Adrenal gland (tissue), 5 donors: Measurements from ENCODE around the gene CNGB1.

Source experiments
- CTCF ChIP-seq, 6 experiments: fragments of 450-650 bp in 4 of 6; fragments of 200-600 bp in 2 of 6; sonication (generic) in 1 of 6; IDR thresholded peaks; 1 replicate in 5 of 6; 2 replicates in 1 of 6; pipeline versions ENCODE4 v1.5.1 to v1.8.0; 2016 to 2021; ENCODE audit warnings: antibody characterized with exemption in 6 of 6, mild to moderate bottlenecking in 2 of 6, moderate library complexity in 1 of 6
- POLR2A ChIP-seq, 2 donors: fragments of 450-650 bp; IDR thresholded peaks; one replicate each; pipeline ENCODE4 v1.6.1; 2017; ENCODE audit warnings: antibody characterized with exemption in 2 of 2, mild to moderate bottlenecking in 2 of 2, moderate library complexity in 1 of 2
- donor health status: DM: no; HTN: no; CAD: no.

GRCh38 chr16:57904101-57904500 is 66.8 kb downstream of the CNGB1 start:
- TF ChIP-seq POLR2A (IDR thresholded peaks at IDR 0.05) (no peak), CTCF (IDR thresholded peaks at IDR 0.05) (no peak)
